ENCODE data around the gene KATNA1. TPM values are rescaled to one million over a fixed set of nuclear protein-coding genes. Genes with fewer than 3 reads are reported as not detected.
A peak's percentile ranks its signal among the peaks of the same experiment; 100 is the strongest.

The KATNA1 gene
- total and polyA plus RNA-seq, 9 of the 15 experiments (the other 6 are each of a cell fraction or from before 2014, with no cell fraction given): 22.5 to 76.9 (median 45.0) TPM

DNA sequence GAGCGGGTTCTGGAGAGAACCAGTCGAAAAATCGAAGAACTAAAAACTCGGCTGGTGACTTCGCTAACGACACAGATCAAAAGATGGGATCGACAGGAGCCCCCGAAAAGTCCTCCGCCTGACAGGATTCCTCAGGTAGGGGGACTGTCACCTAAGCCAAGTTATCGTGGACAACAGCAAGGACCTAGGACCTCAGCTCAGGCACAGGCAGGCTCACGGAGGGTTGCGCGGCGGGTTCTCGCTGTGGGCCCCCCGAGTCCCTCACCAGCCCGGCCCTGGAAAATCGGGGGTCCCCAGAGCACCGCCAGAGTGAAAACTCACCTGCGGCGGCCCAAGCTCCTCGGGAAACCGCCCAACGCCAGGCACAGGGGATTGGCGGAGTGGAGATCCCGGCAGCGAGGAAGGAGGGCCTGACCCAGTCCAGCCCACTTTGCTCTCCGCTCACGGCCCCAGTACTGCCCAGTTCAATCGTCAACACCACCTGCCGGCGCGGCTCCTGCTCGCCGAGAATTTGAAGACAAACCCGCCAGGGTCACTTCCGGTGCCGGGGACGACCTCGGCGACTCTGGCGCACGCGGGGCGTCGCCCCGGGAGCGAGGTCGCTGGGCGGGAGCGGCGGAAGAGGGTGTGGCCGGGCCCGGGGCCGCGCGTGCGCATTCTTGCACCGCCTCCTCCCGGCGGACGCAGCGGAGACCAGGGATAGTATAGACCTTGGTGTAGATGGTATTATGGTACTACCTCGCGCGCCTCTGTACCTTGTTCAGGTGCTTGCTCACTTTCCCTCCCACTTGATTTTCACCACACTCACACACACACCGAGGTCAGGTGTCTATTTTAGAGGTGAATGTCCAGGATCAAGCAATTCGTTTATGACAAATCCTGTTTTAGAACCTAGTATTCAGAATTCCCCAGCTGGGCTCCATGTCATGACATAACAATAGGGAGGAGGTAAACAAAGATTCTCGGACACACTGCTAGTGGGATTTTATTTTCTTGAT, at the start of gene KATNA1 (continued):
- peak in 1 of 2 experiments; percentile 70; a peak in 1 of 4 replicates for TF ChIP-seq ZMIZ1 (IDR thresholded peaks at IDR 0.05; ENCODE audit: low read depth in 2 of 2, low read length in 2 of 2)
- TF ChIP-seq GABPB2 (CRISPR knock-in tag; conservative IDR thresholded peaks at IDR 0.05): no peak
- TF ChIP-seq PCBP2 (IDR thresholded peaks at IDR 0.05; ENCODE audit: low read depth, low read length, poor library complexity, severe bottlenecking): no peak
- TF ChIP-seq ZNF764 (CRISPR knock-in tag; IDR thresholded peaks at IDR 0.05; ENCODE audit: low read depth): no peak
- TF ChIP-seq ZNF354B (CRISPR knock-in tag; IDR thresholded peaks at IDR 0.05): no peak
- TF ChIP-seq, protein P1, sequence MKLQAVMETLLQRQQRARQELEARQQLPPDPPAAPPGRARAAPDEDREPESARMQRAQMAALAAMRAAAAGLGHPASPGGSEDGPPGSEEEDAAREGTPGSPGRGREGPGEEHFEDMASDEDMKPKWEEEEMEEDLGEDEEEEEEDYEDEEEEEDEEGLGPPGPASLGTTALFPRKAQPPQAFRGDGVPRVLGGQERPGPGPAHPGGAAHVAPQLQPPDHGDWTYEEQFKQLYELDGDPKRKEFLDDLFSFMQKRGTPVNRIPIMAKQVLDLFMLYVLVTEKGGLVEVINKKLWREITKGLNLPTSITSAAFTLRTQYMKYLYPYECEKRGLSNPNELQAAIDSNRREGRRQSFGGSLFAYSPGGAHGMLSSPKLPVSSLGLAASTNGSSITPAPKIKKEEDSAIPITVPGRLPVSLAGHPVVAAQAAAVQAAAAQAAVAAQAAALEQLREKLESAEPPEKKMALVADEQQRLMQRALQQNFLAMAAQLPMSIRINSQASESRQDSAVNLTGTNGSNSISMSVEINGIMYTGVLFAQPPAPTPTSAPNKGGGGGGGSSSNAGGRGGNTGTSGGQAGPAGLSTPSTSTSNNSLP (IDR thresholded peaks at IDR 0.05; ENCODE audit: borderline replicate concordance, low read depth, low read length): no peak
- TF ChIP-seq GMEB1 (CRISPR knock-in tag; IDR thresholded peaks at IDR 0.05): peak; percentile 79
